ENCODE data around the gene TUBG1. TPM values are rescaled to one million over a fixed set of nuclear protein-coding genes. Genes with fewer than 3 reads are reported as not detected.
"Not testable (repeated sequence)": the region's sequence is repeated elsewhere in the genome, so short reads cannot be mapped to it uniquely, and the experiment has no call there.

TUBG1 gene
- total RNA-seq, 1 donor from 2014 or later = 53.9 TPM

DNA sequence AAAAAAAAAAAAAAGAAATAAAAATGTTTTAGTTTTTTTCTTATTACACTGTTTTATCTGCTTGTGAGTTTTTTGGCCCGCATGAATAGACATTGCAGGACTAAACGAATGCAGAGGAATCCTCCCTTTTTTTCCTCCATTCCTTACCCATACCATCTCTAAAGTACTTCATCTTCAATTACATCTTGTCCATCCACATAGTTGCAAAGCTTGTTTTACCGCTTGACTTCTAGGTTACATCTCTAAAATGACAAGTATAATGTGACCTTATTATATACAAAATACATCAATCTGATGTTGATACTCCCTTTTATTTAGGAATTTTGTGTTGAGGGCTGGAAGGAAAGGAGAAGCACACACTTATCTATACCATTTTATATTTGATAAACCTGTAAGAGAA lies 13.1 kb upstream of the TUBG1 start:
- H3K4me3 Mint-ChIP-seq (ENCODE audit: low read depth) = no peak overlapping the region

DNA sequence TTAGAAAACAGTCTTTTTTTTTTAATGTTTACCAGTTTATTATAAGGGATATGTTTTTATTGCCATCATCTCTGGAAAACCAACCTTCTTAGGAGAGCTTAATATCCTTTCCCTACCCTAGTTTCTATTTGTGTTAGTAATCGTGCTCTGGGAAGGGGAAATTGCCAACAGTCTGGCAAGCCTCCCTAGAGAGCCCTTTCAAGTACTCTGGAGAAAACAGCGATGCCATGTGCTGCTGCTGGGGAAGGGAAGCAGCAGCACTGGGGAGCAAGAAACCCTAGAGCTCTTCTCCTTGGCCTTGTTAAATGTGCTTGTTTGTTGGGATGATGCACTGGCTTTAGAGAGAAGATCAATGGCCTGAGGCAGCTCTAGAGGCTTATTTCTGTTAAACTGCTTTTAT lies 10.6 kb upstream of the TUBG1 start:
- Mint-ChIP-seq H3K27ac (no peak overlapping the region), H3K4me3 (ENCODE audit: low read depth) (no peak overlapping the region)

More for the DNA sequence above, 13.1 kb upstream of the TUBG1 start:
- H3K9me3 Mint-ChIP-seq (ENCODE audit: low read depth) = no peaks in the 10 kb centered on the region
- no peak overlapping the region for H3K27ac Mint-ChIP-seq
- H3K36me3 Mint-ChIP-seq (ENCODE audit: insufficient read depth) = peaks cover 4% of the 10 kb centered on the region
- H3K27me3 Mint-ChIP-seq = no peaks in the 10 kb centered on the region
- no peaks in the 10 kb centered on the region for H3K4me1 Mint-ChIP-seq (ENCODE audit: low read depth)
- TF ChIP-seq, protein P1, sequence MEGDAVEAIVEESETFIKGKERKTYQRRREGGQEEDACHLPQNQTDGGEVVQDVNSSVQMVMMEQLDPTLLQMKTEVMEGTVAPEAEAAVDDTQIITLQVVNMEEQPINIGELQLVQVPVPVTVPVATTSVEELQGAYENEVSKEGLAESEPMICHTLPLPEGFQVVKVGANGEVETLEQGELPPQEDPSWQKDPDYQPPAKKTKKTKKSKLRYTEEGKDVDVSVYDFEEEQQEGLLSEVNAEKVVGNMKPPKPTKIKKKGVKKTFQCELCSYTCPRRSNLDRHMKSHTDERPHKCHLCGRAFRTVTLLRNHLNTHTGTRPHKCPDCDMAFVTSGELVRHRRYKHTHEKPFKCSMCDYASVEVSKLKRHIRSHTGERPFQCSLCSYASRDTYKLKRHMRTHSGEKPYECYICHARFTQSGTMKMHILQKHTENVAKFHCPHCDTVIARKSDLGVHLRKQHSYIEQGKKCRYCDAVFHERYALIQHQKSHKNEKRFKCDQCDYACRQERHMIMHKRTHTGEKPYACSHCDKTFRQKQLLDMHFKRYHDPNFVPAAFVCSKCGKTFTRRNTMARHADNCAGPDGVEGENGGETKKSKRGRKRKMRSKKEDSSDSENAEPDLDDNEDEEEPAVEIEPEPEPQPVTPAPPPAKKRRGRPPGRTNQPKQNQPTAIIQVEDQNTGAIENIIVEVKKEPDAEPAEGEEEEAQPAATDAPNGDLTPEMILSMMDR (IDR thresholded peaks at IDR 0.05; ENCODE audit: unreplicated experiment) = no peak
- no peak for DNase-seq (ENCODE audit: low spot score, unreplicated experiment)

DNA sequence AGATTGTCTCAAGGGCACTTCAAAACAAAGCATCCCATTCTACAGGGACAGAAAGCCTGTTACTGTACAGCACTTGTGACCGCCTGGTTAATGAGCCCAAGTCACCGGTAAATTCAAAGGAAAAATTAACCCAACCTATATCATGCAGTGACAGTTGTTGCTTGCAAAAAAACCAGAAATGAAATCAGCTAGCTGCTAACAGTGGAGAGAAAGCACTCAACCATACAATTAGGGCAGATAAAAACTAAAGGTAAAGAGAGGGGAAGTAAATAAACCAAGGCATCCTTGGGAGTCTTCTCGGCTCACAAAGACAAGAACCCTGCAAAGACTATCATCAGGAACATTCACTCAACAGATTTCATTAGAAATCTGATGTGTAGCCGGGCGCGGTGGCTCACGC lies 6.2 kb upstream of the TUBG1 start:
- no peaks in the 10 kb centered on the region for H3K9me3 Mint-ChIP-seq (ENCODE audit: low read depth)
- peaks cover 3% of the 10 kb centered on the region for H3K36me3 Mint-ChIP-seq (ENCODE audit: insufficient read depth)
- H3K4me1 Mint-ChIP-seq (ENCODE audit: low read depth) = peaks cover 15% of the 10 kb centered on the region

More for the DNA sequence above, 10.6 kb upstream of the TUBG1 start:
- TF ChIP-seq, protein P1 (IDR thresholded peaks at IDR 0.05; ENCODE audit: unreplicated experiment) = no peak
- no peak for DNase-seq (ENCODE audit: low spot score, unreplicated experiment)
- Mint-ChIP-seq H3K4me1 (ENCODE audit: low read depth) (no peaks in the 10 kb centered on the region), H3K27me3 (no peaks in the 10 kb centered on the region), H3K36me3 (ENCODE audit: insufficient read depth) (peaks cover 5% of the 10 kb centered on the region), H3K9me3 (ENCODE audit: low read depth) (no peaks in the 10 kb centered on the region)

DNA sequence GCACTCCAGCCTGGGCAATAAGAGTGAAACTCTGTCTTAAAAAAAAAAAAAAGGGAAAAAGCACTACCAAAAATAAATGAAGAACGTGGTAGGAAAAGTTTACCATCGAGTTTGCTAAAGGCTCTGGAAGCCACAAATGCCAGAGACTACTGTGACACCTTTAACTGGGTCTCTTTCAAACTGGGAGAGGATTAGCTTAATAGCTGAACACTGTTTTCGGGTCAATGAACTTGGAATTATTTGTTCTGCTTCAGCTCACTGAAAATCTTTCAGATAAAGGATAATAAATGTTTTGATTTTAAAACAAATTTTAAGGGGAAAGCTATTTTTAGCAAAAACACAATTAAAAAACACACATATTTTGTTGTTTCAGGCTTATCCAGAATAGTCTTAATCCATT lies 1.7 kb upstream of the TUBG1 start:
- H3K4me1 Mint-ChIP-seq (ENCODE audit: low read depth) = peaks cover 22% of the 10 kb centered on the region
- no peak overlapping the region for H3K27ac Mint-ChIP-seq
- peaks cover 4% of the 10 kb centered on the region for H3K36me3 Mint-ChIP-seq (ENCODE audit: insufficient read depth)
- TF ChIP-seq, protein P1 (IDR thresholded peaks at IDR 0.05; ENCODE audit: unreplicated experiment) = no peak
- H3K4me3 Mint-ChIP-seq (ENCODE audit: low read depth) = peak overlapping the region; percentile 97
- DNase-seq (ENCODE audit: low spot score, unreplicated experiment) = no peak
- no peaks in the 10 kb centered on the region for H3K27me3 Mint-ChIP-seq
- H3K9me3 Mint-ChIP-seq (ENCODE audit: low read depth) = no peaks in the 10 kb centered on the region

More for the DNA sequence above, 6.2 kb upstream of the TUBG1 start:
- Mint-ChIP-seq H3K27me3 (no peaks in the 10 kb centered on the region), H3K4me3 (ENCODE audit: low read depth) (no peak overlapping the region), H3K27ac (no peak overlapping the region)
- TF ChIP-seq, protein P1 (IDR thresholded peaks at IDR 0.05; ENCODE audit: unreplicated experiment) = no peak
- DNase-seq (ENCODE audit: low spot score, unreplicated experiment) = no peak

DNA sequence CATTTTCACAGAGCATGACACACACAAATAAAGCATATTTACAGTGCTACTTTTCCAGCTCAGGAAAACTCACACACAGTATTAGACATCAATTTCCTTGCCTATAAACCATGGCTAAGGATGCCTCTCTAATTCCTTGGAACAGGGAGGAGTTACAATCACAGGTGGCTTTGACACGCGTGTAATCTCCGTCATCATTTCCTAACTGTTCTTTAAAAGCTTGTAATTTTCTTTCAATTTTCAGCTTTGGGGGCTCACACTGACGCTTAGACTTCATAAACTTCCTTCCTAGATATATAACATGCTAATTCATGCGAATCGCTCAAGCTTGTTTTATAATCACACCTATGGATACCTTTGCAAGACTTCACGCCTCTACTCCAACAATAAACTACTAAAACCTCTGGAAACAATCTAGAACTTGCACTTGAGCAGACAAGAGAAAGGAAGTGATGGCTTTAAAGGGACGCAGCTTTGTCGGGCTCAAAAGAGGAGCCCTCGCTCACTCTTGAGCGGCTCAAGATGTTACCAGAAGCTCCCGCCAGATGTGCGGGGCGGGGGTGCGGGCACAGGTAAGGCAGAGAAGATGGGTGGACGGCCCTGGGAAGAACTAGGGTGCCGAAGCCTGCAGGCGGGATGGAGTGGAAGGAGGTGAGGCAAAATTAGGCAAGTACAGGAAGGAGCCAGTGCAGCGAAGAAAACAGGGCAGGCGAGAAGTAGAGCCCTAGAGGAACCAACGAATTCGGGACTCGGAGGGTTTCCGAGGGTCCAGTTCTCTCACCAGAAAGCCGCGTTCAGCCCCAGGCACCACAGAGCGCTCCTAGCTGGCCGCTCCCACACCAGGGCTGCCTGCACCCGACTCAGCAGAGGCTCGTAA lies 940 bp upstream of the TUBG1 start:
- Mint-ChIP-seq H3K36me3 (ENCODE audit: insufficient read depth) (peaks cover 5% of the 10 kb centered on the region), H3K9me3 (ENCODE audit: low read depth) (no peaks in the 10 kb centered on the region), H3K4me3 (ENCODE audit: low read depth) (peak overlapping the region; percentile 97), H3K27me3 (no peaks in the 10 kb centered on the region), H3K4me1 (ENCODE audit: low read depth) (peaks cover 22% of the 10 kb centered on the region), H3K27ac (peak overlapping the region; percentile 97)
- DNase-seq (ENCODE audit: low spot score, unreplicated experiment) = no peak
- TF ChIP-seq, protein P1 (IDR thresholded peaks at IDR 0.05; ENCODE audit: unreplicated experiment) = no peak

DNA sequence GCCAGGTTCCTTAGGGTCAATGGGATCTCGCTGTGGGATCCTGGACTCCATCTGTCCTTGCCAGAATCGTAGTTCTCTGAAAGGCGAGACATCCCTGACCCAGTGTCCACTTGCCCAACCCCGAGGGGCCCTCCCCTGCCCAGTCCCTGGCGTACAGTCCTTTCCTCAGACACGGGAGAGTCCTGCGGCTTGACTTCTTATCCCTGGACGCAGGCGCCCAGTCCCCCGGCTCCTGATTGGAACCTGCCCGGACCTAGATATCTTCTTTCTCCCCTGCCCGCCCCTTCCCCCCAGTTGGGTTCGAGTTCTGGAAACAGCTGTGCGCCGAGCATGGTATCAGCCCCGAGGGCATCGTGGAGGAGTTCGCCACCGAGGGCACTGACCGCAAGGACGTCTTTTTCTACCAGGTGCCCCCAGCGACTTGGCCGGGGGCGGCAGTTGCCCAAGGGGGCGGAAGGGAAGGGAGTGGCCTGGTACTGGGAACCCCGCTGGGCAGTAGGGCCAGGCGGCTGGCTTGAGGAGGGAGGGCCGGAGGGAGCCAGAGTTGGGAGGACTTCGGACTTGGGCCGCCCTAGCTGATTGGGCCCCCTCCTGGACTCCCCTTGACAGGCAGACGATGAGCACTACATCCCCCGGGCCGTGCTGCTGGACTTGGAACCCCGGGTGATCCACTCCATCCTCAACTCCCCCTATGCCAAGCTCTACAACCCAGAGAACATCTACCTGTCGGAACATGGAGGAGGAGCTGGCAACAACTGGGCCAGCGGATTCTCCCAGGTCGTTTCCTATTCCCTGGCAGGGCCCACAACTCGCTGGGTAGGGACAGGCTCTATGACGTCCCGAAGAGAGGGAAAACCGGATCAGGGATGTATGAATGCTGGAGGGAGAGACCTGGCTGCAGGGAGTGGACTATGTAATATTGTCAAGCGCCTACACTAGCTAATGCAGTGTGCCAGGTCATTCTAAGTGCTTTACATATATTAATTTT lies 625 bp downstream of the TUBG1 start:
- not testable (repeated sequence) for H3K27me3 Mint-ChIP-seq; H3K9me3 Mint-ChIP-seq (ENCODE audit: low read depth)
- H3K36me3 Mint-ChIP-seq (ENCODE audit: insufficient read depth) = peaks cover 14% of the 10 kb centered on the region
- peak overlapping the region; percentile 97 for H3K4me3 Mint-ChIP-seq (ENCODE audit: low read depth)
- peak; percentile 24 for DNase-seq (ENCODE audit: low spot score, unreplicated experiment)
- H3K27ac Mint-ChIP-seq = peak overlapping the region; percentile 97
- H3K4me1 Mint-ChIP-seq (ENCODE audit: low read depth) = peaks cover 22% of the 10 kb centered on the region

Data from progenitor cell of endocrine pancreas (in vitro differentiated cells).